Measurements from ENCODE around the gene PTPRM. TPM values are rescaled to one million over a fixed set of nuclear protein-coding genes. Genes with fewer than 3 reads are reported as not detected.

The PTPRM gene
- total RNA-seq, 1 donor = 84.7 TPM

DNA sequence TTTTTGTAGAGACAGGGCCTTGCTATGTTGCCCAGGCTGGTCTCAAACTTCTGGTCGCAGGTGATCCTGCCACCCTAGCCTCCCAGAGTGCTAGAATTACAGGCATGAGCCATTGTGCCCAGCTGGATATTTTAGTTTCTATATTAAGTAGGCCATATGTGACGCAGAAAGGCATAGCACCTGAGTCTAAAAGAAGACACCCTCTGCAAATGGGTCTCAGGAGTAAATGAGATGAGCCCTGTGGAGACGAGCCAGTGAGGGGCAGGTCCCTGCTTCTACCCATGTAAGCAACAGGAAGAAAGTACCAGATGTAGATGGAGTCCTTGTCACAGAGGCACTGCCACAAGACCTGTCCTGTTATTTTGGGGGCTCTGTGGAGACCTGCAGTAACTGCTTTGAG lies 322.4 kb downstream of the PTPRM start:
- Histone ChIP-seq H3K9me3 (ENCODE audit: low read depth, low read length) (no peaks in the 10 kb centered on the region), H3K4me3 (ENCODE audit: insufficient read depth, low read length) (no peak overlapping the region), H3K27me3 (ENCODE audit: insufficient read depth, low read length) (no peaks in the 10 kb centered on the region), H3K79me2 (ENCODE audit: insufficient read depth, low read length) (no peaks in the 10 kb centered on the region), H2AFZ (ENCODE audit: low read length) (no peak overlapping the region), H3K4me1 (ENCODE audit: insufficient read depth, low read length) (no peaks in the 10 kb centered on the region), H3K36me3 (ENCODE audit: insufficient read depth, low read length) (no peaks in the 10 kb centered on the region), H3K27ac (ENCODE audit: low read depth, low read length) (no peak overlapping the region), H4K20me1 (ENCODE audit: insufficient read depth, low read length) (no peaks in the 10 kb centered on the region), H3K4me2 (ENCODE audit: insufficient read depth, low read length) (no peak overlapping the region)
- DNase-seq (ENCODE audit: insufficient read length, low spot score, missing footprints) = no peak
- no peak for TF ChIP-seq CTCF (IDR thresholded peaks at IDR 0.05; ENCODE audit: extremely low read depth, low read depth, low read length)

DNA sequence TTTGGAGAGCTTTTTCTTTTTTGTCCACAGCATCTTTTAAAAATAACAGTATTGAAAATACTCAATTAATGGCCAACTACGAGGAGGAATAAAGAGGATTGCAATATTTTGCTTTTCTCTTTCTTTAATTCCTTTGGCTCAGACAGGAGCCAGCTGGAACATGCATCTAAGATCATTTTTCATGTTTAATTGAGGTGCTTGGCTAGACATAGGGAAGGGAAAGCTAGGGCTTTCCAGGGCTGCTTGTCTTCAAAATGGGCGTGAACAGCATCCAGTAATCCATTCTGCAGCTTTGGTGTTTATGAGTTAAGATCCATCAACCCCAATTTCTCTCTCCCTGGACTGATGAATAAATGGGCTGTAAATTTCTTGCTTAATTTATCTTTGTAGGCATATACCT lies 323.0 kb downstream of the PTPRM start:
- no peak overlapping the region for H2AFZ ChIP-seq (ENCODE audit: low read length)
- no peaks in the 10 kb centered on the region for H4K20me1 ChIP-seq (ENCODE audit: insufficient read depth, low read length)
- no peaks in the 10 kb centered on the region for H3K27me3 ChIP-seq (ENCODE audit: insufficient read depth, low read length)
- no peak for TF ChIP-seq CTCF (IDR thresholded peaks at IDR 0.05; ENCODE audit: extremely low read depth, low read depth, low read length)
- no peak for DNase-seq (ENCODE audit: insufficient read length, low spot score, missing footprints)
- no peaks in the 10 kb centered on the region for H3K9me3 ChIP-seq (ENCODE audit: low read depth, low read length)
- no peaks in the 10 kb centered on the region for H3K79me2 ChIP-seq (ENCODE audit: insufficient read depth, low read length)
- no peak overlapping the region for H3K27ac ChIP-seq (ENCODE audit: low read depth, low read length)
- H3K36me3 ChIP-seq (ENCODE audit: insufficient read depth, low read length) = no peaks in the 10 kb centered on the region
- no peaks in the 10 kb centered on the region for H3K4me1 ChIP-seq (ENCODE audit: insufficient read depth, low read length)
- H3K4me3 ChIP-seq (ENCODE audit: insufficient read depth, low read length) = no peak overlapping the region
- no peak overlapping the region for H3K4me2 ChIP-seq (ENCODE audit: insufficient read depth, low read length)

- no peaks in the 10 kb centered on the region for H3K79me2 ChIP-seq (ENCODE audit: insufficient read depth, low read length)
- no peak overlapping the region for H3K4me2 ChIP-seq (ENCODE audit: insufficient read depth, low read length)
- peak; percentile 55 for DNase-seq (ENCODE audit: insufficient read length, low spot score, missing footprints)
- no peak overlapping the region for H3K4me3 ChIP-seq (ENCODE audit: insufficient read depth, low read length)
- no peak overlapping the region for H3K27ac ChIP-seq (ENCODE audit: low read depth, low read length)
- no peak overlapping the region for H2AFZ ChIP-seq (ENCODE audit: low read length)
- no peak for TF ChIP-seq CTCF (IDR thresholded peaks at IDR 0.05; ENCODE audit: extremely low read depth, low read depth, low read length)
- no peaks in the 10 kb centered on the region for H3K27me3 ChIP-seq (ENCODE audit: insufficient read depth, low read length)
- no peaks in the 10 kb centered on the region for H3K9me3 ChIP-seq (ENCODE audit: low read depth, low read length)
- no peaks in the 10 kb centered on the region for H3K36me3 ChIP-seq (ENCODE audit: insufficient read depth, low read length)
- H3K4me1 ChIP-seq (ENCODE audit: insufficient read depth, low read length) = peaks cover 4% of the 10 kb centered on the region
- no peaks in the 10 kb centered on the region for H4K20me1 ChIP-seq (ENCODE audit: insufficient read depth, low read length)
Observed at GRCh38 chr18:7892556-7892955, 325.4 kb downstream of the PTPRM start.

DNA sequence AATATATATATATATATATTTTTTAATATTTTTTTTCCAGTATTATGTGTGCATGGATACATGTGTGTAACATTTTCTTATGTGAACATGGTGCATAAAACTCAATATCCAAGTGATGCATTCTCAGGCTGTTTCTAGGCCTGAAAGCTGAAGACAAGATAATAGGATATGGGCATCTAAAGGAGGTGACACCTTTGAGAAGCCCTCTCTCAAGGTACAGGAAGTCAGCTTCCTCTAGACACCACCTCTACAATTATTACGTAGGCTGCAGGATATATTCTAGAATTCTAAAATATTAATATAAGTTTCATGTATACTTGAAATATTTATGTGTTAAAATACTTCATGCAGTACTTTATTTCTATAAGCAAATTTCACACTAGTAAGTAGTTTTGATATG lies 327.5 kb downstream of the PTPRM start:
- H3K4me2 ChIP-seq (ENCODE audit: insufficient read depth, low read length) = no peak overlapping the region
- no peak overlapping the region for H2AFZ ChIP-seq (ENCODE audit: low read length)
- no peaks in the 10 kb centered on the region for H3K36me3 ChIP-seq (ENCODE audit: insufficient read depth, low read length)
- no peaks in the 10 kb centered on the region for H3K27me3 ChIP-seq (ENCODE audit: insufficient read depth, low read length)
- peaks cover 5% of the 10 kb centered on the region for H3K4me1 ChIP-seq (ENCODE audit: insufficient read depth, low read length)
- no peaks in the 10 kb centered on the region for H3K9me3 ChIP-seq (ENCODE audit: low read depth, low read length)
- H4K20me1 ChIP-seq (ENCODE audit: insufficient read depth, low read length) = no peaks in the 10 kb centered on the region
- H3K27ac ChIP-seq (ENCODE audit: low read depth, low read length) = no peak overlapping the region
- H3K79me2 ChIP-seq (ENCODE audit: insufficient read depth, low read length) = no peaks in the 10 kb centered on the region
- no peak for TF ChIP-seq CTCF (IDR thresholded peaks at IDR 0.05; ENCODE audit: extremely low read depth, low read depth, low read length)
- no peak for DNase-seq (ENCODE audit: insufficient read length, low spot score, missing footprints)
- no peak overlapping the region for H3K4me3 ChIP-seq (ENCODE audit: insufficient read depth, low read length)

Data from osteoblast (primary cell).